ENCODE measurements around the gene OLFM2.

DNA sequence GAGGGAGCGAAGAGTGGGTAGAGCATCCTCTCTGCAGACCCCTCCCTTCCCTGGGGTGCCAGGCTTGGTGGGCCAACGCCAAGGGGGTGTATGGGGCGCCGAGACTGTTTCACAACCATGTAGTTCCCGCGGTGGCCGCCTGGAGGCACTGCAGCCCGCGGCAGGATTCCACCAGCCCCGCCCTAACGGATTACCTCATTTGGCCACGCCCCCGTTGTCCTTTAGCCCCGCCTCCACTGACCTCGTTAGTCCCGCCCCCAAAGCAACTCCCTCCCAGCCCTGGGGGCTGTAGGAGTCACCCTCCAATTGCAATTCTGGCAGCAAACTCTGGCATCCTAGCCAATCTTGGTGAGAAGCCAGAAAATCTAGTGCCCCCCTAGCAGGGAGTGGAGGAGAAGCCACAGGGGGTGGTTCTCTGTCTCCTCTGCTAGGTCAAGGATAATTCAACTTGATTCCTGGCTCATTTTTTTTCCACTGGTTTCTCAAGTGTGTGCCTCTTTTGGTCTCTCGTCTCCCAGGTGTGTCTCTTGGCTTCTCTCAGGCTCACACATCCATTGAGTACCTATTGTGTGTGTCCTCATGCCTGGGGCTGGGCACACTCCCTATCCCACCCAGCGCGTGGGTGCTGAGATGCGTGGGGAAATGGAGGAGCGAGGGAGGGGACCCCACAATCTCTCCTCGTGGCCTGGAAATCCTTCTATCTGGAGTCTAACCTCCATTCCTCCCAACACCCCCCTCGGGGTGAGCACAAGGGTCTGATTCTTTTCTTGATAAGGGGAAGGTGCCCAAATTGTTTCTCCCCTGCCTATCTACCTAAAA is 2.0 kb downstream of the OLFM2 start:
- no peak for TF ChIP-seq EZH2 (IDR thresholded peaks at IDR 0.05; ENCODE audit: borderline replicate concordance, low read depth, low read length, poor library complexity, severe bottlenecking)
- TF ChIP-seq, protein P1, sequence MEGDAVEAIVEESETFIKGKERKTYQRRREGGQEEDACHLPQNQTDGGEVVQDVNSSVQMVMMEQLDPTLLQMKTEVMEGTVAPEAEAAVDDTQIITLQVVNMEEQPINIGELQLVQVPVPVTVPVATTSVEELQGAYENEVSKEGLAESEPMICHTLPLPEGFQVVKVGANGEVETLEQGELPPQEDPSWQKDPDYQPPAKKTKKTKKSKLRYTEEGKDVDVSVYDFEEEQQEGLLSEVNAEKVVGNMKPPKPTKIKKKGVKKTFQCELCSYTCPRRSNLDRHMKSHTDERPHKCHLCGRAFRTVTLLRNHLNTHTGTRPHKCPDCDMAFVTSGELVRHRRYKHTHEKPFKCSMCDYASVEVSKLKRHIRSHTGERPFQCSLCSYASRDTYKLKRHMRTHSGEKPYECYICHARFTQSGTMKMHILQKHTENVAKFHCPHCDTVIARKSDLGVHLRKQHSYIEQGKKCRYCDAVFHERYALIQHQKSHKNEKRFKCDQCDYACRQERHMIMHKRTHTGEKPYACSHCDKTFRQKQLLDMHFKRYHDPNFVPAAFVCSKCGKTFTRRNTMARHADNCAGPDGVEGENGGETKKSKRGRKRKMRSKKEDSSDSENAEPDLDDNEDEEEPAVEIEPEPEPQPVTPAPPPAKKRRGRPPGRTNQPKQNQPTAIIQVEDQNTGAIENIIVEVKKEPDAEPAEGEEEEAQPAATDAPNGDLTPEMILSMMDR (conservative IDR thresholded peaks at IDR 0.05; ENCODE audit: low read depth, low read length), result peak; percentile 94
